ENCODE data around the gene ALK.

- TF ChIP-seq CTCF (IDR thresholded peaks at IDR 0.05), result no peak
- no peak for TF ChIP-seq ZFX (IDR thresholded peaks at IDR 0.05; ENCODE audit: borderline replicate concordance)
These were observed 70.6 kb downstream of the ALK start for GRCh38 chr2:29850794-29851193.

All from 22Rv1 (cell line).